Neutrophil (primary cell): ENCODE measurements around the gene ARHGAP19.

Source experiments
- H3K27ac ChIP-seq: fragments of 200-600 bp; sonication (generic); 2 replicates; pipeline ENCODE4 v1.5.1; 2016; ENCODE audit warnings: mild to moderate bottlenecking, moderate library complexity
- H3K27me3 ChIP-seq: fragments of 200-600 bp; sonication (generic); 2 replicates; pipeline ENCODE4 v1.6.0; 2016; ENCODE audit warnings: mild to moderate bottlenecking
- H3K36me3 ChIP-seq: fragments of 200-600 bp; sonication (generic); 2 replicates; pipeline ENCODE4 v1.5.1; 2017
- H3K4me1 ChIP-seq, 2 experiments: fragments of 200-600 bp in 1 of 2; sonication (generic) in 1 of 2; 1 replicate in 1 of 2; 2 replicates in 1 of 2; pipeline versions ENCODE4 v1.5.1 to v1.6.1; 2013 to 2016; ENCODE audit warnings: low read depth in 1 of 2, low read length in 1 of 2, mild to moderate bottlenecking in 1 of 2, moderate library complexity in 1 of 2; ENCODE audit not compliant: control insufficient read depth in 1 of 2, insufficient read depth in 1 of 2
- H3K4me3 ChIP-seq, 2 experiments: fragments of 200-600 bp in 1 of 2; sonication (generic) in 1 of 2; 1 replicate in 1 of 2; 2 replicates in 1 of 2; pipeline ENCODE4 v1.5.1; 2013 to 2016; ENCODE audit warnings: low read depth in 1 of 2, low read length in 1 of 2, mild to moderate bottlenecking in 1 of 2, moderate library complexity in 1 of 2
- H3K9me3 ChIP-seq: fragments of 200-600 bp; sonication (generic); 2 replicates; pipeline ENCODE4 v1.5.1; 2016
- TF ChIP-seq, protein P1 (sequence below): fragments of 200-600 bp; sonication (generic); IDR thresholded peaks from 2 replicates; pipeline ENCODE4 v1.5.1; 2016; ENCODE audit warnings: antibody characterized with exemption

Gene ARHGAP19

GRCh38 chr10:97195706-97196222 is 96.7 kb downstream of the ARHGAP19 start:
- TF ChIP-seq, protein P1, sequence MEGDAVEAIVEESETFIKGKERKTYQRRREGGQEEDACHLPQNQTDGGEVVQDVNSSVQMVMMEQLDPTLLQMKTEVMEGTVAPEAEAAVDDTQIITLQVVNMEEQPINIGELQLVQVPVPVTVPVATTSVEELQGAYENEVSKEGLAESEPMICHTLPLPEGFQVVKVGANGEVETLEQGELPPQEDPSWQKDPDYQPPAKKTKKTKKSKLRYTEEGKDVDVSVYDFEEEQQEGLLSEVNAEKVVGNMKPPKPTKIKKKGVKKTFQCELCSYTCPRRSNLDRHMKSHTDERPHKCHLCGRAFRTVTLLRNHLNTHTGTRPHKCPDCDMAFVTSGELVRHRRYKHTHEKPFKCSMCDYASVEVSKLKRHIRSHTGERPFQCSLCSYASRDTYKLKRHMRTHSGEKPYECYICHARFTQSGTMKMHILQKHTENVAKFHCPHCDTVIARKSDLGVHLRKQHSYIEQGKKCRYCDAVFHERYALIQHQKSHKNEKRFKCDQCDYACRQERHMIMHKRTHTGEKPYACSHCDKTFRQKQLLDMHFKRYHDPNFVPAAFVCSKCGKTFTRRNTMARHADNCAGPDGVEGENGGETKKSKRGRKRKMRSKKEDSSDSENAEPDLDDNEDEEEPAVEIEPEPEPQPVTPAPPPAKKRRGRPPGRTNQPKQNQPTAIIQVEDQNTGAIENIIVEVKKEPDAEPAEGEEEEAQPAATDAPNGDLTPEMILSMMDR: no peak
- no peaks in the 10 kb centered on the region for H3K36me3 ChIP-seq
- H3K27me3 ChIP-seq: peaks cover 99% of the 10 kb centered on the region
- peaks cover 6 to 8% of the 10 kb centered on the region in 2 experiments for H3K4me1 ChIP-seq
- no peaks in the 10 kb centered on the region for H3K9me3 ChIP-seq
- peak overlapping the region in 1 of 2 experiments; percentile 39 for H3K4me3 ChIP-seq
- no peak overlapping the region for H3K27ac ChIP-seq

- Histone ChIP-seq H3K36me3 (no peaks in the 10 kb centered on the region), H3K4me3 (no peak overlapping the region), H3K4me1 (peaks cover 6 to 8% of the 10 kb centered on the region in 2 experiments), H3K27me3 (peaks cover 93% of the 10 kb centered on the region), H3K27ac (no peak overlapping the region), H3K9me3 (no peaks in the 10 kb centered on the region)
- TF ChIP-seq, protein P1: no peak
Observed at GRCh38 chr10:97192952-97193435, 99.4 kb downstream of the ARHGAP19 start.

DNA sequence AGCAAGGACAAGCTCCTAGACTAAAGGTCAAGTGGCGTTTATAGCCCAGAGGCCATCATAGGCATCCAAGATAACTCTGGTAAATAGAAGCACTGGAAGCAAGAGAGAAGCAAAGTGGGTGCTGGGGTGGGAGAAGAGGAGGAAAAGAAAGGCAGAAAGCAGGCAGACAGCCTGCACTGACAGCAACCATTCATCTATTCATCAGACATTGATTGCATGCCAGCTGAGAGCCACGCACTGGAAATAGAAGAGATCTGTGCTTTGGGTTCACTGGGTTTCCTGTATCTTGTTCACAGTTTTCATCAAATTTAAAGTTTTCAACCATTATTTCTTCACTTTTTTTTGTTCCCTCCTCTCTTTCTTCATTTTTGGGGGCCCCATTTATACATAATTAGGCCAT is 102.0 kb downstream of the ARHGAP19 start:
- Histone ChIP-seq H3K4me3 (no peak overlapping the region), H3K27me3 (peaks cover 93% of the 10 kb centered on the region), H3K36me3 (no peaks in the 10 kb centered on the region), H3K27ac (no peak overlapping the region), H3K4me1 (peaks cover 0 to 5% of the 10 kb centered on the region in 2 experiments), H3K9me3 (no peaks in the 10 kb centered on the region)
- TF ChIP-seq, protein P1: no peak

DNA sequence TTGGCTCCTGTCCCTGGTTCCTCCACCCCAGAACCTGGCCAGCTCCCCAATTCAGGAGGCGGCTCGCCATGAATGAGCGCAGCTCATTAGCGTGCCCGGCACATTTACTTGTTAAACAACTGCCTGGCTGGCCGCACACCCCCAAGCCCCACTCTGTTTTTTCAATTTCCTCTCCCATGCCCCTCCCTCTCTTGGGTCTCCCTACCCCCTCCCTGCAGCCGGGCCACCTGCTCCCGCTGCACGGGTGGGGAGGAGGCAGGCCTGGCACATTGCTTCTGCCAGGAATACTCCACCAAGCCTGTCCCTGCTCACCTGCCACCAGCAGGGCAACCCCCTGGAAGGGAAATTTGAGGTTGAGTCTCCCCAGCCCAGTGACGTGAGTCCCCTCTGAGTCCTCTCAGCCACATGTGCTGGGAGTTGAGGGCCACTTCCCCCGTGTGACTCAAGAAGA is 104.2 kb downstream of the ARHGAP19 start:
- H3K36me3 ChIP-seq: no peaks in the 10 kb centered on the region
- peaks cover 93% of the 10 kb centered on the region for H3K27me3 ChIP-seq
- H3K27ac ChIP-seq: no peak overlapping the region
- H3K9me3 ChIP-seq: no peaks in the 10 kb centered on the region
- no peak overlapping the region for H3K4me3 ChIP-seq
- TF ChIP-seq, protein P1: no peak
- peaks cover 0 to 5% of the 10 kb centered on the region in 2 experiments for H3K4me1 ChIP-seq

GRCh38 chr10:97186911-97187310 is 105.5 kb downstream of the ARHGAP19 start:
- no peak overlapping the region for H3K27ac ChIP-seq
- H3K9me3 ChIP-seq: no peaks in the 10 kb centered on the region
- H3K4me1 ChIP-seq: peaks cover 0 to 5% of the 10 kb centered on the region in 2 experiments
- TF ChIP-seq, protein P1: no peak
- peaks cover 93% of the 10 kb centered on the region for H3K27me3 ChIP-seq
- no peaks in the 10 kb centered on the region for H3K36me3 ChIP-seq
- H3K4me3 ChIP-seq: no peak overlapping the region
